ENCODE results near the gene SELENOV.

Gene SELENOV

GRCh38 chr19:39506944-39507714 is 7.8 kb upstream of the SELENOV start (continued):
- TF ChIP-seq ZNF362 (tag by site-specific recombination; IDR thresholded peaks at IDR 0.05) = no peak
- TF ChIP-seq ZNF184 (tag by site-specific recombination; IDR thresholded peaks at IDR 0.05) = no peak
- peak; percentile 60 for TF ChIP-seq ZBTB10 (tag by site-specific recombination; IDR thresholded peaks at IDR 0.05)
- peak; percentile 89 for TF ChIP-seq ZNF501 (tag by site-specific recombination; IDR thresholded peaks at IDR 0.05)
- TF ChIP-seq ZNF548 (tag by site-specific recombination; IDR thresholded peaks at IDR 0.05) = no peak
- no peak for TF ChIP-seq MYNN (tag by site-specific recombination; IDR thresholded peaks at IDR 0.05; ENCODE audit: borderline replicate concordance)
- TF ChIP-seq ZNF404 (tag by site-specific recombination; IDR thresholded peaks at IDR 0.05) = no peak
- no peak for TF ChIP-seq ZNF248 (tag by site-specific recombination; IDR thresholded peaks at IDR 0.05)
- TF ChIP-seq GLI4 (tag by site-specific recombination; IDR thresholded peaks at IDR 0.05) = no peak
- peak; percentile 93 for TF ChIP-seq ZBTB20 (tag by site-specific recombination; IDR thresholded peaks at IDR 0.05)
- peak; percentile 62; the same call in 1 of the 2 replicates for TF ChIP-seq ZEB2 (tag by site-specific recombination; IDR thresholded peaks at IDR 0.05)
- peak; percentile 72 for TF ChIP-seq KLF16 (tag by site-specific recombination; IDR thresholded peaks at IDR 0.05)
- no peak; the same call in none of the 2 replicates for TF ChIP-seq ZNF280C (tag by site-specific recombination; IDR thresholded peaks at IDR 0.05)
- TF ChIP-seq ZNF423 (tag by site-specific recombination; IDR thresholded peaks at IDR 0.05) = no peak
- TF ChIP-seq BCL11B (tag by site-specific recombination; IDR thresholded peaks at IDR 0.05; ENCODE audit: low read depth) = no peak; the same call in 1 of the 2 replicates
- TF ChIP-seq ZNF645 (tag by site-specific recombination; IDR thresholded peaks at IDR 0.05) = no peak
- TF ChIP-seq ZNF19 (tag by site-specific recombination; IDR thresholded peaks at IDR 0.05; ENCODE audit: low read depth) = no peak
- no peak for TF ChIP-seq ZNF37A (tag by site-specific recombination; IDR thresholded peaks at IDR 0.05)
- TF ChIP-seq ZNF16 (tag by site-specific recombination; IDR thresholded peaks at IDR 0.05; ENCODE audit: low read depth) = no peak
- no peak; the same call in 1 of the 2 replicates for TF ChIP-seq ZNF843 (tag by site-specific recombination; IDR thresholded peaks at IDR 0.05)
- TF ChIP-seq ZNF777 (tag by site-specific recombination; IDR thresholded peaks at IDR 0.05; ENCODE audit: borderline replicate concordance) = peak; percentile 100
- peak; percentile 77 for TF ChIP-seq ZBTB11 (tag by site-specific recombination; conservative IDR thresholded peaks at IDR 0.05; ENCODE audit: low read depth)
- no peak; the same call in none of the 2 replicates for TF ChIP-seq ZNF660 (tag by site-specific recombination; IDR thresholded peaks at IDR 0.05)
- no peak for TF ChIP-seq ZNF510 (tag by site-specific recombination; IDR thresholded peaks at IDR 0.05; ENCODE audit: insufficient replicate concordance)
- no peak for TF ChIP-seq SCRT1 (tag by site-specific recombination; IDR thresholded peaks at IDR 0.05; ENCODE audit: borderline replicate concordance)
- TF ChIP-seq ZNF530 (tag by site-specific recombination; IDR thresholded peaks at IDR 0.05; ENCODE audit: low read depth) = no peak
- peak; percentile 16; the same call in 1 of the 2 replicates for TF ChIP-seq KLF7 (tag by site-specific recombination; IDR thresholded peaks at IDR 0.05; ENCODE audit: borderline replicate concordance)
- TF ChIP-seq ZSCAN16 (tag by site-specific recombination; IDR thresholded peaks at IDR 0.05) = peak; percentile 43; the same call in 1 of the 2 replicates
- no peak for TF ChIP-seq ZNF488 (tag by site-specific recombination; IDR thresholded peaks at IDR 0.05)
